Measurements from ENCODE around the gene CRMP1. TPM values are rescaled to one million over a fixed set of nuclear protein-coding genes. Genes with fewer than 3 reads are reported as not detected.
"Not testable (repeated sequence)": the region's sequence is repeated elsewhere in the genome, so short reads cannot be mapped to it uniquely, and the experiment has no call there.

Gene CRMP1
- total RNA-seq, 4 donors from 2014 or later, result 0.62 to 4.3 (median 1.6) TPM

GRCh38 chr4:5863461-5864113 is 29.3 kb downstream of the CRMP1 start:
- H3K27ac ChIP-seq, result no peak overlapping the region
- 17 to 39% methylated on average over 6 to 13 of the region's 15 CpGs for WGBS, 2 donors (ENCODE audit: low coverage in 1 of 2)
- no peaks in the 10 kb centered on the region for H3K4me1 ChIP-seq
- H3K36me3 ChIP-seq, result no peaks in the 10 kb centered on the region
- H3K9me3 ChIP-seq, result no peaks in the 10 kb centered on the region
- TF ChIP-seq CTCF (IDR thresholded peaks at IDR 0.05), result no peak
- TF ChIP-seq EP300 (IDR thresholded peaks at IDR 0.05), result no peak
- no peak for TF ChIP-seq POLR2AphosphoS5 (IDR thresholded peaks at IDR 0.05)
- no peak for TF ChIP-seq POLR2A (IDR thresholded peaks at IDR 0.05)
- H3K27me3 ChIP-seq, result peaks cover 19% of the 10 kb centered on the region
- no peak overlapping the region for H3K4me3 ChIP-seq
- ATAC-seq, result no peak

DNA sequence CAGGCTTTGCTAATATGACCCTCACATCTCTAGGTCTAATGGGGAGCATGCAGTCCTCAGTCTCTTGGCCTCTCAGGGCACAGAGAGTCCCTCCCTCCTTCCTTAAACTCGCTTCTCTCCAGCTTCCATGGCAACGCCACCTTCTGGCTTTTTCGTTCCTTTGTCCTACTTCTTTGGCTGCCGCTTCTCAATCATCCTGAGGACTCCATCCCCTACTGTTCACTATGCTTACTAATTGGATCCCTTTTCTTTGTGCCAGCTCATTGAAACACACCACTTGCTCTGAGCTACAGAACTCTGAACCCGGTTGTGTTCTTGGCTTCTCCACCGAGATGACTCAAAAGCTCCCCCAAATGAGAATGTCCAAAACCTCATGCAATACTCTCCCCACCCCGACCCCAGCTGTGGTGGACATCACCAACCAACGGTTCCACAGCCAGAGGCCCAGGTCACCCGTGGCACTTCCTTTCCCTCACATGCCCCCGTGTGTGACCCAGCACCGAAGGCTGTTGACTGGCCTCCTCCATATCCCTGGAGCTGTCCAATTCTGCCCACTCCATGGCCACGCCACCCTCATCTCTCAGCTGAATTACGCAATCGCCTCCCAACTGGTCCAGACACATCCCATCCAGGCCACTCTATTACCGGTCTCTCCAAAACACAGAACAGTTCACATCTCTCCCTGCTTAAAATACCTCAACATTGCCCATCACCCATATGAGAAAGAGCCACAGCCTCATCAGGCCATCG is 34.7 kb downstream of the CRMP1 start:
- Histone ChIP-seq H3K4me1 (no peaks in the 10 kb centered on the region), H3K4me3 (no peak overlapping the region), H3K36me3 (no peaks in the 10 kb centered on the region), H3K9me3 (no peaks in the 10 kb centered on the region), H3K27ac (no peak overlapping the region), H3K27me3 (peaks cover 24% of the 10 kb centered on the region)
- no peak for ATAC-seq
- no peak for TF ChIP-seq CTCF (IDR thresholded peaks at IDR 0.05)
- no peak for TF ChIP-seq POLR2A (IDR thresholded peaks at IDR 0.05)
- no peak for TF ChIP-seq EP300 (IDR thresholded peaks at IDR 0.05)
- TF ChIP-seq POLR2AphosphoS5 (IDR thresholded peaks at IDR 0.05), result no peak
- WGBS, 2 donors (ENCODE audit: low coverage in 1 of 2), result 82 to 85% methylated on average over 11 to 14 of the region's 16 CpGs

- ATAC-seq, result no peak
- Histone ChIP-seq H3K4me1 (no peaks in the 10 kb centered on the region), H3K4me3 (no peak overlapping the region), H3K36me3 (no peaks in the 10 kb centered on the region), H3K27ac (no peak overlapping the region), H3K9me3 (no peaks in the 10 kb centered on the region), H3K27me3 (peaks cover 25% of the 10 kb centered on the region)
- no peak for TF ChIP-seq CTCF (IDR thresholded peaks at IDR 0.05)
- no peak for TF ChIP-seq POLR2AphosphoS5 (IDR thresholded peaks at IDR 0.05)
- 88 to 96% methylated on average over 2 of the region's 2 CpGs for WGBS, 2 donors (ENCODE audit: low coverage in 1 of 2)
These were observed 35.7 kb downstream of the CRMP1 start for GRCh38 chr4:5857199-5857598.

GRCh38 chr4:5856362-5856761 is 36.5 kb downstream of the CRMP1 start:
- H3K27ac ChIP-seq, H3K36me3 ChIP-seq, ATAC-seq, H3K4me1 ChIP-seq, H3K4me3 ChIP-seq, H3K9me3 ChIP-seq: not testable (repeated sequence)
- 92 to 94% methylated on average over 3 of the region's 3 CpGs for WGBS, 2 donors (ENCODE audit: low coverage in 1 of 2)
- H3K27me3 ChIP-seq, result peaks cover 27% of the 10 kb centered on the region

DNA sequence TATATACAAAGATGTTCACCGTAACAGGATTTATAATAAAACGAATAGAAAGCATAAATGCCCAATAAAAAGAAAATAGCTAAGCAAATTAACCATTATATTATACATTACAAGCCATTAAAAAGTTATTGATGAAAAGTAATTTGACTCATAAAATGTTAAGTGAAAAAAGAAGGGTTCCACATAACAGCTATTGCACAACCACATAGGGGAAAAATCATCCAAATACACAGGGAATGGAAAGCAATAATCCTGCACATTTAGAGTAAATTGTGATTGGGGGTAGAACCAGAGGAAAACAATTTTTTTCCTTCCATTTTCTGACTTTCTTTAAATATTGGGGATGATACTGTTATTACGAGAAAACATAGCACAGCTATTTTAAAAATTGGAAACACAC is 38.0 kb downstream of the CRMP1 start:
- TF ChIP-seq POLR2AphosphoS5 (IDR thresholded peaks at IDR 0.05) (no peak), CTCF (IDR thresholded peaks at IDR 0.05) (no peak), EP300 (IDR thresholded peaks at IDR 0.05) (no peak), POLR2A (IDR thresholded peaks at IDR 0.05) (no peak)
- Histone ChIP-seq H3K4me3 (no peak overlapping the region), H3K27ac (no peak overlapping the region), H3K9me3 (no peaks in the 10 kb centered on the region), H3K27me3 (peaks cover 31% of the 10 kb centered on the region), H3K4me1 (no peaks in the 10 kb centered on the region), H3K36me3 (no peaks in the 10 kb centered on the region)
- no peak for ATAC-seq
- 78% methylated on average over 3 of the region's 3 CpGs for WGBS, 2 donors (ENCODE audit: low coverage in 1 of 2)

All from gastroesophageal sphincter (tissue), 4 donors.